GM12864 (cell line): ENCODE results near the gene RBM12.

ENCODE experiments used
- DNase-seq: peaks from one replicate; pipeline ENCODE4 v3.0.0-alpha.2; 2011; ENCODE audit warnings: low read depth
- H3K4me3 ChIP-seq: 2 replicates; pipeline ENCODE4 v1.5.1; 2011; ENCODE audit warnings: mild to moderate bottlenecking, low read depth, low read length, control low read depth
- CTCF ChIP-seq: IDR thresholded peaks from 2 replicates; pipeline ENCODE4 v1.5.1; 2011; ENCODE audit warnings: low read depth, mild to moderate bottlenecking, moderate library complexity, low read length, control low read depth, inconsistent platforms; ENCODE audit errors: missing control alignments

Gene RBM12

GRCh38 chr20:35660122-35660937 is 4.4 kb downstream of the RBM12 start:
- H3K4me3 ChIP-seq, result no peak overlapping the region; the same call in 1 of the 2 replicates
- no peak for TF ChIP-seq CTCF
- DNase-seq, result no peak

- no peak for TF ChIP-seq CTCF
- H3K4me3 ChIP-seq, result no peak overlapping the region
- no peak for DNase-seq
These were observed 7.4 kb downstream of the RBM12 start for GRCh38 chr20:35657271-35657670.

GRCh38 chr20:35654415-35654814 is 10.3 kb downstream of the RBM12 start:
- TF ChIP-seq CTCF, result no peak

GRCh38 chr20:35653893-35654292 is 10.8 kb downstream of the RBM12 start:
- no peak for DNase-seq
- no peak for TF ChIP-seq CTCF

More at GRCh38 chr20:35654415-35654814, 10.3 kb downstream of the RBM12 start:
- no peak overlapping the region for H3K4me3 ChIP-seq
- DNase-seq, result no peak

GRCh38 chr20:35653430-35653734 is 11.3 kb downstream of the RBM12 start:
- H3K4me3 ChIP-seq, result no peak overlapping the region
- no peak for TF ChIP-seq CTCF
- no peak for DNase-seq

More at GRCh38 chr20:35653893-35654292, 10.8 kb downstream of the RBM12 start:
- no peak overlapping the region for H3K4me3 ChIP-seq

- no peak for TF ChIP-seq CTCF
- no peak overlapping the region for H3K4me3 ChIP-seq
- DNase-seq, result no peak
These were observed 11.9 kb downstream of the RBM12 start for GRCh38 chr20:35652641-35653429.

GRCh38 chr20:35651958-35652357 is 12.7 kb downstream of the RBM12 start:
- no peak for TF ChIP-seq CTCF
- no peak overlapping the region for H3K4me3 ChIP-seq
- no peak for DNase-seq
